ENCODE data around the gene TMEM51.

TMEM51 gene

DNA sequence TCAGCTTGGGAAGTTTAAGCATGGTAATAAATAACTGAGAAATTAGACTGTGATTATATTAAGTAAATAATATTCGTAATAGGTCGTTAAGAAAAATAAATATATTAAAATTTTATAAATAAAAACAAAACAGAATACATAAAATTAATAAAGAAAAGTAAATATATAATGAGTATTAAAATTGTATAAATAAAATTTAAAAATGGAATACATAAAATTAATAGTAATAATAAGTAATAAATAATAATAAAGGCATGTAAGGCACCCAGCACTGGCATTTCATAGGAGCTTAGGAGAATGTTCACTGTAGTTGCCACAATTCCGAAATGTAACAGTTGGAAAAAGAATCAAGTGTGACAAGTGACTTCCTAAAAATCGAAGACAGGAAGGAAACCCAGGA, 47.7 kb downstream of the TMEM51 start:
- DNase-seq, result no peak

DNA sequence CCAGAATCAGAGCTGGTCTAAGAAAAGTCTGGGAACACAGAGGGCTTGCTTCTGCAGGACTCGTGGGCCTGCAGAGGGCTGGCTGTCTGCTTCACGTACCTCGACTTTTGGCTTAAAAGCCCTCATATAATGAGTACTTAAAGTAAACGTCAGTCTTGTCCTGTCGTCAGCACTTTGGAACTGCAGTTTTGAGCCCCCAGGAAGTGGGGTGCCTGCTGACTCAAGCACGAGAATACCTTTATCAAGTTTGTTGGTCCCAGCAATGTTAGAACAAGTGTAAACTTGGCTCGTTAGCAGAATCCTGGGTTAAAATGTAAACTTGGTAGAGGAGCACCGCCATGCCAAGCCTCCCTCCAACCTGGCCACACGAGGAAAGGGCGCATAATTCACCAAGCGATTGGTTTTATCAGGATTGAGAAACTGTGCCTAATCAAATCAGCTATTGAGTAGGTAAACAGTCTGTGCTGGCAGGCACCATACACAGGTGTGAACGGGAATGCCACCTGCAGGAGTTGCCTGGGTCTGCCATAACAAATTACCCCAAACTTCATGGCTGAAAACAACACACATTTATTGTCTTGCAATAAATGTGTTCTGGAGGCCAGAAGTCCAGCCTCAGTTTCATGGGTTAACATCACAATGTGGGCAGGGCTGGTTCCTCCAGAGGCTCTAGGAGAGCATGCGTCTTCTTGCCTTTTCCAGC, 48.5 kb downstream of the TMEM51 start:
- DNase-seq, result no peak

DNA sequence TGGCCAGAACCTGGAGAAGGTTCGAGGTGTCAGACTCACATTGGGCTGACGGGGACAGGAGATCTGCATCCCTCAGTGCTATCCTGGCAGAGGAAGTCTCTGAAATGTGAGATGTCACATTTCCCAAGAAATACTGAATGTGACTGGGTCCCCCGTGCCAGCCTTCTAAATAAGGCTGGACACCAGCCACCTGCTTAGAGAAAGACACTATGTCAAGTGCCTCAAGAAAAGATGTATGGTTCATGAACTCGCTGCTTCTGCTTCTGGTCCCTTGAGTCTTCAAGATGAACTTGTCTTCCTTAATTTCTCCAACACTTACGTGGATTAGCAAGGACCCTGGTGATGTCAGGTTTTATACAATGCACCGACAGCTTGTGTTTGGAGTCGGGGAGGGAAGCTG, 51.4 kb downstream of the TMEM51 start:
- no peak for DNase-seq

DNA sequence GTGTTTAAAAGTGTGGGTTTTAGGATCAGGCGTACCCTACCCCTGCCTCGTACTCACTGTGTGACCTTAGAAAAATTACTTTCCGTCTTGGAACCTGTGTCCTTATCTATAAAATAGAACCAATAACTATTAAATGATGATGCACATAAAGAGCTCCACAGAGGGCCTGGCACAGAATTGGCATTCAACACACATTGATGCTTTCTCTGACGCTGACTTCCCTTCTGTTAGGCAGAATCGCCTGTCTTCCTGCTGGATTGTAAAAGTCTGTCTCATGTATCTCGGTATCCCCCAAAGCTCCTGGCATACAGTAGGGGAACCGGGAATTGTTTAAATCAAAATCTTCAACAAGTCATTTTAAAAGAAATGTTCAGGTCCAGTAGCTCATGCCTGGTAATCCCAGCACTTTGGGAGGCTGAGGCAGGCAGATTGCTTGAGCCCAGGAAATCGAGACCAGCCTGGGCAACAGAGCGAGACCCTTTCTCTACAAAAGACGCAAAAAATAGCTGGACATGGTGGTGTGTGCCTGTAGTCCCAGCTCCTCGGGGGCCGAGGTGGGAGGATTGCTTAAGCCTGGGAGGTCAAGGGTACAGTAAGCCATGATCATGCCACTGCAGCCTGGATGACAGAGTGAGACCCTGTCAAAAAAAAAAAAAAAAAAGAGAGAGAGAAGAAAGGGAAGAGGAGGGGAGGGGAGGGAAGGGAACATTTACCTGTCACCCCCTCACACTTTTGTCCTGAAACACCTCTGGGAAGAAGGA, 52.2 kb downstream of the TMEM51 start:
- DNase-seq, result no peak

DNA sequence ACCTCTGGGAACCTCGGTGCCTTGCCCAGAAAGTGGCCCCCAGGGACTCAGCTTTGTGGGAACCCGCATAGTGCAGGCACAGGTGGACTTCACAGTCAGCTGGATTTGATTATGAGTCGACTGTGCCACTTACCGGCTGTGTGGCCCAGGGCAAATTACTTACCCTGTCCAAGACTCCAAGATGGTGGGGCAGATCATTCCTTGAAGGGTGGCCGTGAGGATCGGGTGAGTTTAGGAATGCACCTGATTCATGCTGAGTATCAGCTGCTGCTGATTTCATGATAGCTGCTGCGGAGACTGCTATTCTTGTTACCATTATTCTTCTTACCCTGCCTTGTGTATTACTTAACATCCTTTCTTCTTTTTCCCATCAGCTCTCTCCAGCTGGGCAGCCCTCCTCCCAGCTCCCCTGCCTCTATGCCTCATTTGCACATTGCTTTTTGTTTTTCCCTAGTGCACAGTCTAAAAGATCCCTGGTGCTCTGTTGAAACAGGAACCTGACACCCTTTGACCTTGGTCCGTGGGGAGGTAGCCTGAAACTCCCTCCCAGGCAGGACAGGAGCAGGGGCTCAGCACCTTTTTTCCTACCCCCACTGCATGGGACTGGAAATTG, 53.0 kb downstream of the TMEM51 start:
- no peak for DNase-seq

DNA sequence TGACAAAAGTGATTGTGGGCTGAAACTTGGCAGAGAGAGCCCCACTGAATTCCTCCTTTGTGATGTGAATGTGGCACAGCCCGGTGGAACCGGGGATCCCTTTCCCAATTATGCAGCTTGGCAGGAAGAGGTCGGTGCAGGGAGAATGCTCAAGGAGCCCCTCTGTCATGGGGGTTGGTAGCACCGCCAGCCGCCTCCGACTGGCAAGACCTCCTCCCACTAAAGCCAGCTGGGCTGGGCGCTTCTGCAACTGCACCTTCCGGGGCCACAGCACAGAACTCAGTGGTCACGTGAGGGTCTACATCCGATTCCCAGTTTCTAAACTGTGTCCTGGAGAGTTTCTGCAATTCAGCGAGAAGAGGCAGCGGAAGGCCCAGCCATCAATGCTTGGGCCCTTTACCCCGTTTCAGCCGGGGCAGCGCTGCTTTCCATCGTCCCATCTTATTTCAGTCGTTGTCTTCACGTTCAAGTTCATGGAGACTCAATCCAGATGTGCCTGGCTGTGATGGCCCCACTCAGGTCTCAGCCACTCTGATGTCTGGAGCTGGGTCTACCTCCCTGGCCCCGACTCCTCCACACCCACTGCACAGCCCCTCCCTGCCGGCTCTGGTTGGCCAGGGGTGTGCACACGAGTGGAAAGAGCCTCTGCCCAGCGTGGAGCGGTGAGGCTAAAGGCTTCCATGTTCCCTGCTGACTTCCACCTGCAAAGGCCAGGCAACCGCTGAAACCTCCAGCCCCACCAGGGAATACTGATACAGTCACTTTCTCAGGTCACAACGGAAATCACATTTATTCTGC, 53.7 kb downstream of the TMEM51 start:
- no peak for DNase-seq

DNA sequence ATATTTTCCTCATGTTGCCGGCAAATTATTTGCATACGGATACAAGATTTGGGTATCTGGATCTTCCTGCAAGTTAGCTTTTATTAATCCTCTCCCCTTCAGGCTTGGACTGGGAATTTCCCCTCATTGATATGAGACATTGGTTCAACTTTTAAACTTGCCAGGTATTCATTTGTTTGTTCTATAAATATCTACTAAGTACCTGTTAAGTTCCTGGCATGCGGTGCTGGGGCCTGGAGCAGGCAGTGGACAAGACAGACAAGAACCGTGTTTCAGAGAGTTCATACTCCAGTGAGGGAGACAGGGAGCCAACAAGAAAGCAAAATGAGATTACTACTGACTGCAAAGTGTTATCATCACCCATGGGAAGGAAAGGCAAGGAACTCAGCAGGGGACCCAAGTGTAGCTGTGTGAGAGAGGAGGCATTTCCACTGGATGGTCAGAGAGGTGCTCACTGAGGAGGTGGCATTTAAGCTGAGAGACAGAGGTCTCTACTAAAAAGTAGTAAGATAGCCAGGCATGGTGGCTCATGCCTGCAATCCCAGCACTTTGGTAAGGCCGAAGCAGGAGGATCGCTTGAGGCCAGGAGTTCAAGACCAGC, 54.4 kb downstream of the TMEM51 start:
- DNase-seq, result no peak

DNA sequence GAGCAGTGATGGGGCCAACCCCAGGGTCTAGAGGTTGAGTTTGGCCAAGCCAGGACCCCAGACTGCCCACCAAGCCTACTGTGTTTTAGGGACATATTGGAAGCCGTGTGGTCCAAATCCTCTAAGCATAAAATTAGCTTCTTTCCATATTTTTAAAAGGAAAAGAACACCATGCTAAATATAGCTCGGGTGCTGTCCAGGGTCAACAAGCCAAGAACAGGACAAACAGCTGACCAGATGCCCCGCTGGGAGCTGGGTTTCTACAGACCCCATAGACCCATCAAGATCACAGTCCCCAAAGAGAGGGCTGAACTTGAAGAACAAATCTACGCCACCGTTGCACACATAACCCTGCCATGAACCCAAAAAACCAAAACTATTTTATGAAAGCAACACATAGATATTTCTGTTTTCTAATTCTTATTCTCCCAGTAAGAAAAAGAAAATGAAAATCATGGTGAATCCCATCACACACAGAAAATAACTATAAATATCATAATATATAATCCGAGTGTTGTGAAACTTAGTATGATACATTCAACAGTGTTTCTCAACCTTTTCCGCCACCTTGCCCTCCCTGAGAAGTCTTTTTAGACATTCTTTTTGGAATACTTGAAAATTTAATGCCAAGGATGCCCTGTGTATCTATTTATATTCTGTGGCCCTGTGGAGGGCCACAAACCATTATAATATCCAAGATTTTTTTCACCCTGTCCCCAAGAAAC, 57.3 kb downstream of the TMEM51 start:
- no peak for DNase-seq

DNA sequence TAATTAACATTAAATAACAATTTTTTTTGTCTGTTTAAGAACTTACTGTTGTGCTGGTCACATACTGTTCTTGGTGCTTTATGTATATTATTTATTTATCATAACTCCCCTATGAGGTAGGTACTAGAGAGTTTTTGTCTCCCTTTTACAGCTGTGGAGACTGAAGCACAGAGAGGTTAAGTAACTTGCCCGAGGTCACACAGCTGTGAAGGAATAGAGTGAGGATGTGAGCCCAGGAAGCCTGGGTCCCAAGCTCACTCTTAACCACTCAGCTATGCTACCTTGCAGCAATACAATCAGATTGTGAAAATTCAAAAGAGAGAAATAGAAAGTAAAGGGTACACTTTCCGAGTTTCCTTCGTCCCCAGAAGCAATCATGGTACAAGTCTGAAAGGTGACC, 57.9 kb downstream of the TMEM51 start:
- DNase-seq, result no peak

DNA sequence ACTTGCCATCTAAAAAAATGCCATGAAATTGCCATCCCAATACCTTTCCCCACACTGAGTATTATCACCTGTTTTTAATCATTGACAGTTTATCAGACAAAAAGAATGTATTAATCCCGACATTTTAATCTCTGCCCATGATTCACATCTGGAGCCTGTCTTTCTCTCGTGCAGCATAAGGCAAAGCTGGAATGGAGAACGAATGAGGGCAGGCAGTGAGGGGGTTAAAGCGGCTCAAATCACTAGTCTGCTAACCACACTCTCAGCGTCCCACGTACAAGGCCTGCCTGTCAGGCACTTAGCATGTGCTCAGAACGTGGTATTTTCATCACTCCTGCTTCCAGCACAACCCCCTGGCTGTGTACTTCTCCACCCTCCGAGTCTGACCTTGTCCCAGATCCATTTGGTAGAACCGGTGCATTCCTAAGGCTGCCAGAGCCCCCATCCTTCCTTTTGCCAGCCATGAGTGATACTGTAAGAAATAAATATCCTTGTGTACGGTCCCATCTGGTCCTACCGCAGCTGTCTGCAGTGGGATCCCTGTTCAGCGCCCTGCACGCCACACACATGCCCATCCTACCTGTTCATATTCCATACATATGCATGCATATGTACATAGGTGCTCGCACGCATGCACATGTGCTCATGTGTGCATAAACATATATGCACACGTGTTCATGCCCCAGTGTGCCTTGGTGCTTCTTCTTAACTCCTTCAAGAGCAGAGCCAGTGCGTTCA, 58.8 kb downstream of the TMEM51 start:
- no peak for DNase-seq

DNA sequence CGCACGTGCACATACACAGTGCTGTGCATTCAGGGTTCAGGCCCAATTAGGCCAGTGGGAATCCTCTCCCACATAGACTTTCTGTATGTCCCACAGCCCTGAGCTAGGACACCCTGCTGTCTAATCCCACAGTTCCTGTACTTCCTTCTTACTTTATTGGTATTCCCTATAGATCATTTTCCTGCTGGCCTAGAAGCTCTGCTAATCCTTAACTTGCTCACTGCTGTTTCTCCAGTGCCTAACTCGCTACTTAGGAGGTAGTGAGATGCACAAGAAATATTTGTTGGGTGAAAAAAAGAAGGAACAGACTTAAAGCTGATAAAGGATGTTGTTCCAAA, 59.4 kb downstream of the TMEM51 start:
- no peak for DNase-seq

DNA sequence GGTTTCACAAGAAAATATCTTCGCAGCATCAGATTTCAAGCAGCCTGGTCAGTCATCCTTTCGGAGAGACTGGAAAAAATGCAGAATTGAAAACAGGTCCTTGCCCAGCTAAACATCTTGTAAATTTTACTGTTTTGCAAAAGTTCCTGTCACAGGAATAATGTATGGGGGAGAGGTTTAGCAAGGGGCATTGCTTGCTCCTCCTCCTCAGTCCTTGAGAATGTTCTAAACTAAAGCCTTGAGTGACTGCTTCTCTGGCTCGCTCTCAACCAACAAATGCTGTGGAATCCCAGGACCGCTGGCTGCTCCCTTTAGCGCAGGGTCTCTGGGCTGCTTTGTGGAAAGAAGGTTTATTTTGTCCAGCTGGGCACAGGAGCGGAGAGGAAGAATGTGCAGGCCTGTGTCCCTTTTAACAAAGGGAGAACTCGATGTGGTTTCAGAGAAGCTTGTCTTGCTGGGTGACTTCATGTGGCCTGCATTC, 59.8 kb downstream of the TMEM51 start:
- no peak for DNase-seq

DNA sequence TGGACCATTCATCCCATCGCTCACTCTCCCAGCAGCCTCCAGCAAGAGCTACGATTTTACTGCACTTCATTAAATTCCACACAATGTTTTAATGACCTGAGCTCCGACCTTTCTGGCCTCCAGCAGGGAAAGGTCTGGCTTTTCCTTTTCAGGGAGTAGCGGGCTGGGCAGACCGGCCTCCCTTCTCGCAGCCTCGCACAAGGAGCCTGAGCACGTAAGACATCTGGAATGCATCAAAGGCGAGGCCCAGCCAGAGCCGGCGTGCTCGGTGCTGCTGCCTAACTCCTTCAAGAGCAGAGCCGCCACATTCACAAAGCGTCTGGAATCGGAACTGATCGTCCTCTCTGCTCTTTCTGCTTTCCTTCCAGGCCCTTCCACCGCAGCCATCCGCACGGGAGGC, 61.0 kb downstream of the TMEM51 start:
- no peak for DNase-seq

DNA sequence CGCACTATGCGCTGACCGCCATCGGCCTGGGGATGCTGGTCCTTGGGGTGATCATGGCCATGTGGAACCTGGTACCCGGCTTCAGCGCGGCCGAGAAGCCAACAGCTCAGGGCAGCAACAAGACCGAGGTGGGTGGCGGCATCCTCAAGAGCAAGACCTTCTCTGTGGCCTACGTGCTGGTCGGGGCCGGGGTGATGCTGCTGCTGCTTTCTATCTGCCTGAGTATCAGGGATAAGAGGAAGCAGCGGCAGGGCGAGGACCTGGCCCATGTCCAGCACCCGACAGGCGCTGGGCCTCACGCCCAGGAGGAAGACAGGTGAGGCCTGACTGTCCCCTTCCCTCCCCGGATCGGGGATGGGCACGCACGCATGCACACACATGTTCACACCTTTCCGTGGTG, 61.6 kb downstream of the TMEM51 start:
- no peak for DNase-seq

DNA sequence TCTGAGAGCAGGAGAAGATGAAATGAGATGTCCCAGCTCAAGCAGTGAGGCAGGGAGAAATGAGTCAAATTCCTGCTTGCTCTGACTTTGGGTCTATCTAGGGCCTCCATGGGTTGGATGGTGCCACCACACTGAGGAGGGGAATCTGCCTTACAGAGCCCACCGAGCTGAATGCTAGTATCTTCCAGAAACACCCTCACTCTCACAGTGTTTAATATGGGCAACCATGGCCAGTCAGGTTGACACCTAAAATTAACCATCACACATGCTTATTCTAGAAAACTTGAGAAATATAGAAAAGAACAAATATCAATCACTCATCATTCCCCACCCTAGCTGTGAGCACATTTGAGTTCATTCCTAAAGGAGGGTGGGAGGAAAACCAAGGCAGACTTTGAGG, 64.1 kb downstream of the TMEM51 start:
- DNase-seq, result no peak

DNA sequence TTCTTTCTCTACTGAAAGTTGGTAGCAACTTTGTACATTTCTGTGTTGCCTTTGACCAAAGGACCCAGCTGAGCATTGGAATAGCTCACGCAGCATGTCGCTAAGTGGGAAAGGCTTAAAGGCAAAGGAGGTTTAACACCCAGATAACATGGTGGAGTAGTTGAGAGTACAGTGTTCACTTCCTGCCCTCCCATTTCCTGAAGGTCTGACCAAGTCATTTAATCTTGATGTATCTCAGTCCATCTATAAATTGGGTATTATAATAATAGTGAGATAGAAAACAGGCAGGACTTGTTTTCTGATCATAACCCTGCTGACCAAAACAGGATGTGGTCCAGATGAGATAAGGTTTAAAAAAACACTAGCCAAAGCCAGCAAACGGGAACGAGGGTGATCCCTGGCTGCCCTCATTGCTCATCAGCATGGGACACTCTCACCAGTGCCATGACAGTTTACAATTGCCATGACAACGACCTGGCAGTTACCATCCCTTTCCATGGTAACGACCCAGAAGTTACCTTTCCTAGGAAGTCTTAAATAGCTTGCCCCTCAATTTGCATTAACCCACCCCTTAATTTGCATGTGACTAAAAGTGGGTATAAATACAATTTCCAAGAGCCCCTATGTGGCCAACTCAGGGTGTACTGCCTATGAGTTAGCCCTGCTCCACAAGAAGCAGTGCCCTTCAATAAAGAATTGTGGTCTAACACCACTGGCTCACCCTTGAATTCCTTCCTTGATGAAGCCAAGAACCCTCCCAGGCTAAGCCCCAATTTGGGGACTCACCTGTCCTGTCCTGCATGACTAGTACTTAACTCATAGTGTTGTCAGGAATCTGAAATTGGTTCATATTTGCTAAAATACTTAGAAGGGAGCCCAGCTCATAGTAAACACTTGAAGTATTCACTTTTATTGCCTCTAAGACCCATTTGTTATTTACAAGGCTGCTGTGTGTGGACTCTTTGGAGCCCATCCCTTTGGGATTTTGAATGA, 65.0 kb downstream of the TMEM51 start:
- no peak for DNase-seq

DNA sequence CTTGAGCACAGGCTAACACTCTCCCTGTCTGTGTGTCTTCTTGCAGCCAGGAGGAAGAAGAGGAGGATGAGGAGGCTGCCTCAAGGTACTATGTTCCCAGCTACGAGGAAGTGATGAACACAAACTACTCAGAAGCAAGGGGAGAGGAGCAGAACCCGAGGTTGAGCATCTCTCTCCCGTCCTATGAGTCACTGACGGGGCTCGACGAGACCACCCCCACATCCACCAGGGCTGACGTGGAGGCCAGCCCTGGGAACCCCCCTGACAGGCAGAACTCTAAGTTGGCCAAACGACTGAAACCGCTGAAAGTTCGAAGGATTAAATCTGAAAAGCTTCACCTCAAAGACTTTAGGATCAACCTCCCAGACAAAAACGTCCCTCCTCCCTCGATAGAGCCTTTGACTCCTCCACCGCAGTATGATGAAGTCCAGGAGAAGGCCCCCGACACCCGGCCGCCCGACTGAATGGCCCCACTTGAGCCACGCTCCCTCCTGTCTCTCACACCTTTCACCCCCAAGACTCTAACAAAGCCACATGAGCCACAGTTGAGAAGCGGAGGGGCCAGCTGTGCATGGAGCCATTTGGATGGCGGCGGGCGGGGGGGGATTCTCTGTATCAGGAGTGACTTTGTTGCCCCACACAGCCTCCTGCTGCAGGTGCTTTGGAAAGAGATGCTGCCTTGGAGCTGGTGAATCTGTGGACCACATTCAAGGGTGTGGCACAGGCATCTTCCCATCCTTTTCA, 65.9 kb downstream of the TMEM51 start:
- no peak for DNase-seq

DNA sequence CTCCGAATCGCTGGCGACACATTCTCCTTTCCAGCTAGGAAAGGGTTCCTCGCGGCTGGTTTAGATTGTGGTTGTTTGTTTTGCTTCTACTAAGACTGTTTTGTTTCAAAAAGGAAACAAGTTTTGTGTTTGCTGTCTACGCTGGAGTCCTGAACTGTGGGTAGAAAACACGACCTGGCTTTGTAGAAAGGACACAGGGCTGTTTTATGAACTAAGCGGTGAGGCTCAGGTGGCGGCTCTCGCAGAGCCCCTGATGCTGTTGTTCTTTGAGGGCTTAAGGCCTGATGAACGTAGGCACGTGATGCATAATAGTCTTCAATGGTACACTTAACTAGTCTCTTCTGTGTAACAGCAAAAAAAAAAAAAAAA, 66.5 kb downstream of the TMEM51 start:
- no peak for DNase-seq

DNA sequence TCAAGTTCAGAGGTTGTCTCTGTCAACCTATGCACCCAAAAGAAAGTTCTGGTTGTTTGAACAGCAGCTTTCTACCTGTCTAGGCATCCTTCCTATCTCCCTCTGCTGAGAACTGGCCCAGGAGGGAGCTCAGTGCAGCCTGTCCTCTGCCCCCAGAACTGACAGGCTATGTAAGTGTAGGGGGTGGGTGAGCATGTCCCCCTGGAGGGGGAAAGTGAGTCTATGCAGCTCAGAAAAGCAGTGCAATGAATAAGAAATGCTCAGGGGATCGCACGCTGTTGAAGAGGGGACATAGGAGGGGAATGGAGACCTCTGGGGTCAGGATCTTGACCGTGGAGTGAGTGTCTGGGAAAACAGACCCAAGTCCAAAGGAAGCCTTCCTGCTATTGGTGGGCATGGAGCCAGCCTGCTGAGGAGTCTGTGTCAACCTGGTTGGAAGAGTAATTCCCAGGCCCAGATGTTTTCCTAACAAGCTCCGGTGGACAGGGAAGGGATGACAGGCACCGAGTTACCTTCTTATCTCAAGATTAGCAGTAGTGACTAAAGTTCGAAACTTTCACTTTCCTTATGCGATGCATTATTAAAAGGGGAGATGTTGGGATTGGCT, 67.4 kb downstream of the TMEM51 start:
- DNase-seq, result no peak

All from NCI-H2227 treated with DMSO at 0.1 percent for 48 hours (cell line).